GM19023 (cell line): ENCODE measurements around the gene ZNF76.

Source experiments
- ATAC-seq: cut with Tn5 transposase; IDR thresholded peaks from one replicate; pipeline ENCODE4 v1.9.1; 2021; ENCODE audit warnings: mild to moderate bottlenecking, moderate library complexity; ENCODE audit not compliant: unreplicated experiment

Gene ZNF76

DNA sequence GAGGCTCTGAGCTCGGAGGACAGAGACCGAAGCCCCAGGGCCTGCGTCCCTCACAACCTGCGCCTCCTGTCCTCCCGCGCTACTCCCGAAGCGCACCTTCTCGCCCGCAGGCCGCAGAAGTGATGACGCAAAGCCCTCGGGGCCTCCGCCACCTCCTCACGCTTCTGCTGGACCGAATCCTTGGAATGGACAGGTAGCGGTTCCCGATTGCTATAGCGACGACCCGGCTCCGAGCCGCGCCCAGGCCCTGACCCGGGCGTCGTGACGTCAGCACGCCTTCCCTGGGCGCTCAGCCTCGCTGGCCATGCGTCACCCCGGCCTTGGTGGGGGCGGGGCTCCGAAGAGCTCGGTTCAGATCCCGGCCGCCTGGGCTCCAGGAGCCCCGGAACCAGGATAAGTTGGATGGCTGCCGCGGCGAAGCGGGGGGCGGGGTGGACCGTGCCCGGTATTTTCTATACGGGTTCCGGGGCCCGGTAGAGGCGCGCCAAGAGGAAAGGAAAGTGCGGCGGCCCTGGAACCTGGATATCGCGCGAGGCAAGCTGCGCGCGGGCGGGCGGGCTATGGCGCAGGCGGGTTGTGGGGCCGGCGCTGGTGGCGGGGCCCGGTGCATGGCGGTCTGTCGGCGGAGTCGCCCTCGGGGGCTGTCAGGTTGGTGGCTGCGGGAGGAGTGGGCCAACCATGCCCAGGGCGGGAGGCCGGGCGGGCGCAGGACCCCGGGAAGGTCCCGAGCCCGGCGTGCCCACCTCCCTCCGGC lies at the start of gene ZNF76:
Gene ZNF76 (plus strand): TSS at position 542 of the 754 bp plus-strand sequence. CDS start 21,417 bp downstream, outside the sequence.
- peak; percentile 94 for ATAC-seq

DNA sequence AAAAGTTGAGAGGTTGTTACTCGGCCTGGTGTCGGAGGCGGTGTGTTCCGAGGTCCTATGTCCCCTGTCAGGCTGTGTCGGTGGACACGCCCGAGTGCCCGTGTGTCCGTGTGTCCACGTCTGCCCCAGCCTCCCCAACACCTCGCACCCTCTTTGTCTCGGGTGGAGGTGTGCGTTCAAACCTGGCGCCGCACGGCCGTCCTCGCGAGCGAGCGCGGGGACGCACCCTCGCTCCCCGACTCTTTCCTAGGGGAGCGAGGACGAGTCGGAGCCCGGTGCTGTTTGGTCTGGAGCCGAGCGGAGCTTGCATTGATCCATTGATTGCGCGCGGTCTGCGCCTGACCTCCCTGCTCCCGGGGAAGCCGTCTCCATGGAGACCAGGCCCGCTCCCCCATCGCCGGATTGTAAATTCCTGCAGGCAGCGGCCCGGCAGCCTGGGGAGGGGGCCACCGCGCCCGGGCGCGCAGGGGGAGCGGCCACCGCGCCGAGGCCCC lies 46.2 kb upstream of the ZNF76 start:
- ATAC-seq: no peak

GRCh38 chr6:35213824-35214756 lies 45.4 kb upstream of the ZNF76 start, which contains the start of gene SCUBE3:
SCUBE3 (plus strand) TSS chr6:35213956; CDS start chr6:35214419, 463 bp downstream.
- no peak for ATAC-seq

DNA sequence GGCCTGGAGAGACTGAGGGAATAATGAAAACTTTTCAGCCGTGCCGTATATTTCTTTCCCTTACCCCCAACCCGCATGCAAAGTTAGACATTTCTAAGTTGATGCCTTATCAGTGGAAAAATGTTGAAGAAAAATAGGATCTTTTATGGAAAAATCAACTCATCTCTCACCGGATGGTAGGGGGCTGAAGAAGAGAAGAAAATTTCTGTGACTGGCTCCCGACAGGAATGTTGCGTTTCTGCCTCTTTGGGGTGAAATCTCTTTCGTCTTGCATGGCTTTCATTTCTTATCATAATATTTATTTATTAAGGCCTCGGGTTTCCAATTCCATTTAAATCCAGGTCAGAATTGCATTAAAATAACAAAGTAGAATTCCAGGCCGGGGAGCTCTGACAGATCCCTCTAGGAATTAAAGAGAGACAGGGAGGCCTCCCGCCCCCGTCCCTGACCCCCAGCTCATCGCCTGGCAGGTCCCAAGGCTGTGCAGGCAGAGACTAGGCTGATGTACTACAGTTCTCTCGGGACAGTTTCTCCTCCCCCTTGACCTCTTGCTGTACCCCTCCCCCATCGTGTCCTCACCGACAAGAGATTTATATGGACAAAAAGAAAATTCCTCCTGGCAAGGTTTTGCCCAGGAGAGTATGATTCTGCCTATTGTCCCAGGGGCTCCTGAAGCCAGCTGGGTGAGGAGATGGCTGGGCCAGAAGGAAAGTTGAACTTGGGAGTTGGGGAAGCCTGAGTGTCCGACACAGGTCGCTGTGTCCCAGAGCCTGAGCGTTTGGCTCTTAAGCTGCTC lies 44.5 kb upstream of the ZNF76 start:
- ATAC-seq: no peak

- no peak for ATAC-seq
Measured at GRCh38 chr6:35215665-35216411, 43.7 kb upstream of the ZNF76 start.

DNA sequence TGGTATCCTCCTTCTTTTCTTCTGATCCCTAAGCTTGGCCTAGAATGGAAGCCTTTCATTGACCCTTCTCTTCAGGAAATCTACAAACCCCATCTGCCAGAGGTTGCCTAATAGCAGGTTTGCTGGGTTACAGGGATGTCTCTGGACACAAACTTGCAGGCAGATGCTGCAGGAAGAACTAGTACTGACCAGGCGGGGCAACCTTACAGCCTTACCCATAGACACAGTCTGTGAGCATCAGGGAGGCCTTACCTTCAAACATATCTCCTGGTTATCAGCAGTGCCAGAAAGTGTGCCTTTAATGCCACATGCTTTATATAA lies 43.2 kb upstream of the ZNF76 start:
- no peak for ATAC-seq

- no peak for ATAC-seq
Measured at GRCh38 chr6:35216851-35217811, 42.4 kb upstream of the ZNF76 start.

DNA sequence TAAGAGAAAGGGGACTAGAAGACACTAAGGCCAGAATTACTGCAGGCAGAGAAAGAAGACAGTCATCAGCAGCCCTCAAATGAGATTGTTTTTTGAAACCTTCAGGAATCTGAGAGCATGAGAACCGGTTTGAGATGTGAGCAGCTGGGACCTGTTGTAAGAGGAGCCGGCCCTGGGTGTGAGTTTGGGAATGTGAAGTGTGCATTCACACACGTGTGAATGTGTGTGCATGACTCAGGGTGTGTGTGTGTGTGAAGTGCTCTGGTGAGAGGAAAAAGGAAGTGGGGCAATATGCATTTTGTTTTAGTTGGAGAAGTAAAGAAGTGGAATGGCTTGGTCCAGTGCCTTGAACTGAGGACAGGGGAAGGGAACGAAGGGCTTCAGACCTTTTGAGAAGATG lies 41.5 kb upstream of the ZNF76 start:
- ATAC-seq: no peak

DNA sequence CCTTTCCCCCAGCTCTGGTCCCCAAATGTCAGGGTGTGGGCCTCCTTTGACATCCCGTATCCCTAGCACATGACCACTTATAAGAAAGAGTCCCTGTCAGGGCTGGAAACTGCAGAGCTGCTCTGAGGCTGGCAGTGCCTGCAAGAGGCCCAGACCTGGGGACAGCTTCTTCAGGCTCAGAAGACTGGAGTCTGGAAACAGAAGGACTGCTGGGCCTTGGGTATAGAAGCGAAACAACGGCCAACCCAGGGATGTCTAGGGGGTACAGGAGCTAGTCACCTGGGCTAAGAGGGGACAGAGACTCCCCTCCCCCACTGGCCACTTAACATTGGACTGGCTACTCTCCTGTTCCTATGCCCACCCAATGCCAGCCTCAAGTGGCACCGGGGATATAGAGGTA lies 41.1 kb upstream of the ZNF76 start:
- no peak for ATAC-seq

GRCh38 chr6:35219683-35220326 lies 39.7 kb upstream of the ZNF76 start:
- no peak for ATAC-seq

- ATAC-seq: no peak
Measured at GRCh38 chr6:35220711-35221110, 38.8 kb upstream of the ZNF76 start.

- no peak for ATAC-seq
Measured at GRCh38 chr6:35223396-35223795, 36.1 kb upstream of the ZNF76 start.

- no peak for ATAC-seq
Measured at GRCh38 chr6:35224720-35225119, 34.8 kb upstream of the ZNF76 start.

GRCh38 chr6:35228481-35228880 lies 31.1 kb upstream of the ZNF76 start:
- ATAC-seq: no peak

DNA sequence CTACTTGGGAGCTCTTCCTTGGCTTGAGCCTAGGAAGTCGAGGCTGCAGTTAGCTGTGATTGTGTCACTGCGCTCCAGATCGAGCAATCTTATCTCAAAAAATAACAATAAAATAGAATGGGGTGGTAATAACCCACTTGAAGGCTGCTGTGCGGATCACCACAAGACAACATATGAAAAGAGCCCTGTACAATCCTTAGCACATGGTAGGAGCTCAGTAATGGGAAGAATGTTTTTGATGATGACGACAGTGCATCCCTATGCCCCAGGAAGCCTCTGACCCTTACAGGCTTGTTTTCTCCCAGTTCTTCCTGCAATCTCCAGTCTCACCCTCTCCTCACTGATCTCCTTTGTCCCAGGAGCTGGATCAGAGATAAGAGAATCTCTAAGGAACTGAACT lies 30.2 kb upstream of the ZNF76 start:
- ATAC-seq: no peak

- no peak for ATAC-seq
Measured at GRCh38 chr6:35230498-35230897, 29.0 kb upstream of the ZNF76 start.

DNA sequence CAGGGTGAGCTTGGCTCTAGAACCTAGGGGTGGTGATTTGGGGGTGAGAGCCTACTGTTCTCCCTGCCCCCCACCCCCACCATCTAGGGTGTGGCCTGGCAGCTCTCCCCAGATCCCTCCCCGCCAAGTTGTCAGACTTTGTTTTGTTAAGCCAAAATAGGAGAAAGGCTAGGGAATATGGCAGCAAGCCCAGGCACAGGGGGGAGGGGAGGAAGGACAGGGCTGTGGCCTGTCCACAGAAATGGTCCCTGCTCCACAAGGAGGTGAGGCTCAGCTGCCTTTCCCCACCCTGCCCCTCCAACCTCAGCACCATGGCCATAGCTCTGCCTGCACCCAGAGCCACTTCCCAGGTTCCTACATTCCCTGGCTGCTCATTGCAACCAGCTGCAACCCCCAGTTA lies 28.6 kb upstream of the ZNF76 start:
- no peak for ATAC-seq

- ATAC-seq: no peak
Measured at GRCh38 chr6:35231563-35231962, 28.0 kb upstream of the ZNF76 start.

DNA sequence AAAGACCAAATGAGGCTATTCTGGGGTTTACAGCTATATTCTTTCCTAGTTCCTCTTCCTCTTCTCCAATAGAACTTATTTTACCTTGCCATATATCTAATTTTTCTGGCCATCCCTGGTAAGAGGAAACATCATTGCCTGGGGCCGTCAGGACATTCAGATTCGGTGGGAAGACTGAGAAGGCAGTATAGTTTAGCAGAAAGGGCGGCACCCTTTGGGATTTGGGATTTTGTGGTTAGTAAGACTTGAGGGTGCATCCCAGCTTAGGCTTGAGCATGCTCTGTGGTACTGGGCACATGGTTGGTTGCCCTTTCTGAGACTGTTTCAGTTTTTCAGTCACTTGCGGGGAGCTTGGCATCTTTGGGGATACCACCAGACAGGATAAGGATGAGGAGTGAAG lies 24.6 kb upstream of the ZNF76 start:
- ATAC-seq: no peak
